ENCODE measurements around the gene THOC3. TPM values are rescaled to one million over a fixed set of nuclear protein-coding genes. Genes with fewer than 3 reads are reported as not detected.
"Not testable (repeated sequence)": the region's sequence is repeated elsewhere in the genome, so short reads cannot be mapped to it uniquely, and the experiment has no call there.

Gene THOC3
- total and polyA plus RNA-seq, 2 of the 8 experiments (the other 6 are each of a cell fraction or from before 2014, with no cell fraction given): 60.2 to 82.7 TPM

GRCh38 chr5:175915066-175916037 is 52.8 kb downstream of the THOC3 start:
- H2BK120ac ChIP-seq (replicated peaks; ENCODE audit: low read depth, low read length); H3K18ac ChIP-seq (ENCODE audit: extremely low read depth, low read length); H3K4me2 ChIP-seq (ENCODE audit: insufficient read depth in 1 of 2, low read depth in 2 of 2, low read length in 2 of 2); H3K36me3 ChIP-seq (ENCODE audit: control insufficient read depth in 2 of 4, insufficient read depth in 4 of 4, low read length in 3 of 4); H3K9me3 ChIP-seq (ENCODE audit: insufficient read depth in 2 of 2, low read depth in 1 of 2, low read length in 1 of 2); H3K4ac ChIP-seq (replicated peaks; ENCODE audit: insufficient read length, low read depth, low read length); H3K9ac ChIP-seq (replicated peaks in 1 of 4; ENCODE audit: extremely low read depth in 1 of 4, low read depth in 3 of 4, low read length in 3 of 4); H2AFZ ChIP-seq (ENCODE audit: low read length); H4K91ac ChIP-seq (replicated peaks; ENCODE audit: insufficient read length, low read length); H2BK20ac ChIP-seq (ENCODE audit: low read length); H3K23me2 ChIP-seq (ENCODE audit: low read depth, low read length); H3K56ac ChIP-seq (replicated peaks; ENCODE audit: insufficient read length, low read depth, low read length); FAIRE-seq; H3K79me1 ChIP-seq (ENCODE audit: low read depth, low read length); POLR2A ChIA-PET (ENCODE audit: partially characterized antibody); H2BK15ac ChIP-seq (ENCODE audit: low read length); H2BK12ac ChIP-seq (ENCODE audit: low read depth, low read length); H3K27me3 ChIP-seq (replicated peaks in 1 of 4; ENCODE audit: control insufficient read depth in 3 of 4, extremely low read depth in 1 of 4, insufficient read depth in 3 of 4, low read length in 3 of 4); H4K5ac ChIP-seq (ENCODE audit: insufficient read length, low read depth, low read length); H2BK5ac ChIP-seq (ENCODE audit: low read depth, low read length); DNase-seq (ENCODE audit: low read depth in 1 of 2, low spot score in 2 of 2); H4K8ac ChIP-seq (ENCODE audit: extremely low read depth, insufficient read depth, low read length); H3K4me3 ChIP-seq (ENCODE audit: extremely low read depth in 1 of 4, insufficient read depth in 2 of 4, low read depth in 3 of 4, low read length in 4 of 4); H4K20me1 ChIP-seq (replicated peaks in 1 of 2; ENCODE audit: control insufficient read depth in 1 of 2, insufficient read depth in 2 of 2, low read length in 2 of 2); H3K14ac ChIP-seq (ENCODE audit: insufficient read length); H3K23ac ChIP-seq (ENCODE audit: insufficient read length); H3K4me1 ChIP-seq (replicated peaks in 1 of 4; ENCODE audit: control insufficient read depth in 3 of 4, insufficient read depth in 4 of 4, low read length in 3 of 4); H3K79me2 ChIP-seq (ENCODE audit: control insufficient read depth in 1 of 2, insufficient read depth in 2 of 2, low read length in 2 of 2); H3K27ac ChIP-seq (ENCODE audit: low read depth, low read length); H2AK5ac ChIP-seq (ENCODE audit: low read depth, low read length): not testable (repeated sequence)
- WGBS, 2 experiments (ENCODE audit: extremely low coverage in 1 of 2, insufficient coverage in 1 of 2, insufficient read length in 1 of 2, insufficient replicate concordance in 2 of 2, low coverage in 1 of 2, low lambda C conversion rate in 2 of 2, missing lambda C conversion rate in 1 of 2): 79% methylated on average over 5 of the region's 7 CpGs; no CpG with 5 or more reads in 1 of the 2 experiments
- CTCF ChIA-PET (ENCODE audit: partially characterized antibody): interaction anchor here (0.6 to 1.8 kb wide), 2 partner anchors 186 to 1474 kb away, joined by 4 to 5 read pairs; no protein-coding TSS in a partner anchor
